ENCODE measurements around the gene CST7. TPM values are rescaled to one million over a fixed set of nuclear protein-coding genes. Genes with fewer than 3 reads are reported as not detected.

The CST7 gene
- polyA plus RNA-seq, 1 experiment, result not detected

DNA sequence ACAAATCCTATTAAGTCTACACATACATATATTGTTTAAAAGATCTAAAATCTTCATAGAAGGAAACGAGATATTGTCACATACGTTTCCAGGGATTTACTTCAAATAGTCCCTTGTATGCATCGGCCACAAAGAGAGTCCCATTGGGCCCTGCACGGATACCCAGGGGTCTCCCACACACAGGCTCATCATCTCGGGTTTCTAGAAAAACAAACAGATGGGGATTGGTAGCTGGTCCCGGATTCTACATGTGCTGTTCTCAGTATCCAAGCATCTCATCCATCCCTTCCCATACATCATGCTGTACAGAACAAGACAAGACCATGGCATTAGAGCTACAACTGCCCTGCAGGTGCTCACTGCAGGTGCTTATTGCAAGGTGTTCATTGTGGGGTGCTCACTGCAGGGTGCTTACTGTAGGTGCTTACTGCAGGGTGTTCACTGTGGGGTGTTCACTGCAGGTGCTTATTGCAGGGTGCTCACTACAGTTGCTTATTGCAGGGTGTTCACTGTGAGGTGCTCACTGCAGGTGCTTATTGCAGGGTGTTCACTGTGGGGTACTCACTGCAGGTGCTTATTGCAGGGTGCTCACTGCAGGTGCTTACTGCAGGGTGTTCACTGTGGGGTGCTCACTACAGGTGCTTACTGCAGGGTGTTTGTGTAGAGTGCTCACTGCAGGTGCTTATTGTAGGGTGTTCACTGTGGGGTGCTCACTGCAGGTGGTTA lies 22.5 kb downstream of the CST7 start:
- ChIA-PET POLR2A (no interaction called here), CTCF (no interaction called here)
- H3K27me3 ChIP-seq (ENCODE audit: control insufficient read depth, insufficient read depth, low read length), result no peaks in the 10 kb centered on the region
- H3K4me3 ChIP-seq (ENCODE audit: low read depth, low read length), result no peak overlapping the region
- DNase-seq (ENCODE audit: low read depth, low spot score), result no peak
- H3K9me3 ChIP-seq (ENCODE audit: control insufficient read depth, insufficient read depth, low read length), result no peaks in the 10 kb centered on the region
- TF ChIP-seq CTCF (IDR thresholded peaks at IDR 0.05; ENCODE audit: low read depth, low read length), result no peak
- H3K27ac ChIP-seq (ENCODE audit: low read depth, low read length), result no peak overlapping the region

- H3K9me3 ChIP-seq (ENCODE audit: control insufficient read depth, insufficient read depth, low read length), result no peaks in the 10 kb centered on the region
- TF ChIP-seq CTCF (IDR thresholded peaks at IDR 0.05; ENCODE audit: low read depth, low read length), result no peak
- H3K27ac ChIP-seq (ENCODE audit: low read depth, low read length), result no peak overlapping the region
- POLR2A ChIA-PET, result no interaction called here
- H3K4me3 ChIP-seq (ENCODE audit: low read depth, low read length), result no peak overlapping the region
- H3K27me3 ChIP-seq (ENCODE audit: control insufficient read depth, insufficient read depth, low read length), result no peaks in the 10 kb centered on the region
- no peak for DNase-seq (ENCODE audit: low read depth, low spot score)
- CTCF ChIA-PET, result no interaction called here
Measured at GRCh38 chr20:24972341-24972740, 23.3 kb downstream of the CST7 start.

GRCh38 chr20:24977336-24977735 lies 28.3 kb downstream of the CST7 start:
- no peak for DNase-seq (ENCODE audit: low read depth, low spot score)
- ChIA-PET POLR2A (no interaction called here), CTCF (interaction anchor here (0.7 kb wide), 1 partner anchor 19 kb away, joined by 3 read pairs; no protein-coding TSS in a partner anchor)
- H3K27ac ChIP-seq (ENCODE audit: low read depth, low read length), result no peak overlapping the region
- no peak for TF ChIP-seq CTCF (IDR thresholded peaks at IDR 0.05; ENCODE audit: low read depth, low read length)
- H3K9me3 ChIP-seq (ENCODE audit: control insufficient read depth, insufficient read depth, low read length), result peaks cover 21% of the 10 kb centered on the region
- no peak overlapping the region for H3K4me3 ChIP-seq (ENCODE audit: low read depth, low read length)
- no peaks in the 10 kb centered on the region for H3K27me3 ChIP-seq (ENCODE audit: control insufficient read depth, insufficient read depth, low read length)

GRCh38 chr20:24977797-24978196 lies 28.7 kb downstream of the CST7 start:
- no peak for DNase-seq (ENCODE audit: low read depth, low spot score)
- ChIA-PET POLR2A (no interaction called here), CTCF (interaction anchor here (0.7 kb wide), 1 partner anchor 18 kb away, joined by 3 read pairs; no protein-coding TSS in a partner anchor)
- H3K4me3 ChIP-seq (ENCODE audit: low read depth, low read length), result no peak overlapping the region
- peaks cover 21% of the 10 kb centered on the region for H3K9me3 ChIP-seq (ENCODE audit: control insufficient read depth, insufficient read depth, low read length)
- no peak overlapping the region for H3K27ac ChIP-seq (ENCODE audit: low read depth, low read length)
- H3K27me3 ChIP-seq (ENCODE audit: control insufficient read depth, insufficient read depth, low read length), result no peaks in the 10 kb centered on the region
- no peak for TF ChIP-seq CTCF (IDR thresholded peaks at IDR 0.05; ENCODE audit: low read depth, low read length)

GRCh38 chr20:24978513-24978912 lies 29.4 kb downstream of the CST7 start:
- DNase-seq (ENCODE audit: low read depth, low spot score), result no peak
- H3K4me3 ChIP-seq (ENCODE audit: low read depth, low read length), result no peak overlapping the region
- TF ChIP-seq CTCF (IDR thresholded peaks at IDR 0.05; ENCODE audit: low read depth, low read length), result no peak
- H3K9me3 ChIP-seq (ENCODE audit: control insufficient read depth, insufficient read depth, low read length), result peaks cover 21% of the 10 kb centered on the region
- POLR2A ChIA-PET, result no interaction called here
- CTCF ChIA-PET, result no interaction called here
- H3K27ac ChIP-seq (ENCODE audit: low read depth, low read length), result no peak overlapping the region
- no peaks in the 10 kb centered on the region for H3K27me3 ChIP-seq (ENCODE audit: control insufficient read depth, insufficient read depth, low read length)

All from AG04450 (cell line).